B cell (primary cell): ENCODE results near the gene ENDOV. TPM values are rescaled to one million over a fixed set of nuclear protein-coding genes. Genes with fewer than 3 reads are reported as not detected.

Source experiments
- ATAC-seq: fragments of 200-7000 bp; cut with Tn5 transposase; one replicate; pipeline ENCODE4 v1.10.0; 2021; ENCODE audit warnings: low read depth, mild to moderate bottlenecking, moderate number of reproducible peaks, moderate library complexity
- CTCF ChIA-PET: fragments of 350-600 bp; sonication (Branson Sonifier 250); formaldehyde crosslinking; loops from one replicate; lab custom pipeline; 2021; ENCODE audit warnings: antibody characterized with exemption, inconsistent platforms; lab: Charles Lee
- POLR2A ChIA-PET: fragments of 350-600 bp; sonication (Branson Sonifier 250); formaldehyde crosslinking; loops from one replicate; lab custom pipeline; 2021; ENCODE audit warnings: antibody characterized with exemption; lab: Charles Lee
- DNase-seq: peaks from one replicate; pipeline ENCODE4 v3.0.0; 2013
- H2AFZ ChIP-seq: 2 replicates; pipeline ENCODE4 v1.6.1; 2012; ENCODE audit warnings: mild to moderate bottlenecking, low read depth, low read length; ENCODE audit not compliant: insufficient read depth, poor library complexity, severe bottlenecking
- H3K27ac ChIP-seq, 2 donors: 1 replicate in 1 of 2; 2 replicates in 1 of 2; pipeline ENCODE4 v1.5.1; 2012 to 2013; ENCODE audit warnings: low read length in 2 of 2, mild to moderate bottlenecking in 2 of 2, moderate library complexity in 1 of 2
- H3K27me3 ChIP-seq, 4 experiments: fragments of 200-600 bp in 1 of 4; sonication (generic) in 1 of 4; replicated peaks in 1 of 4; 1 replicate in 2 of 4; 2 replicates in 2 of 4; pipeline versions ENCODE4 v1.6.1 to v1.7.0; 2013 to 2016; ENCODE audit warnings: low read length in 3 of 4, mild to moderate bottlenecking in 2 of 4, mixed read lengths in 1 of 4, moderate library complexity in 1 of 4; ENCODE audit not compliant: insufficient read depth in 4 of 4, control insufficient read depth in 3 of 4; ENCODE audit errors: control extremely low read depth in 1 of 4
- H3K36me3 ChIP-seq, 2 experiments: replicated peaks in 1 of 2; 1 replicate in 1 of 2; 2 replicates in 1 of 2; pipeline versions ENCODE4 v1.6.1 to v1.7.1; 2013; ENCODE audit warnings: low read length in 1 of 2; ENCODE audit not compliant: insufficient read depth in 2 of 2, control insufficient read depth in 1 of 2; ENCODE audit errors: control extremely low read depth in 1 of 2, extremely low read depth in 1 of 2
- H3K4me1 ChIP-seq, 2 donors: fragments of 200-600 bp in 1 of 2; sonication (generic) in 1 of 2; 1 replicate in 1 of 2; 2 replicates in 1 of 2; pipeline versions ENCODE4 v1.5.1 to v1.6.1; 2013 to 2017; ENCODE audit warnings: low read length in 2 of 2; ENCODE audit not compliant: control insufficient read depth in 2 of 2, insufficient read depth in 2 of 2
- H3K4me2 ChIP-seq: replicated peaks from 2 replicates; pipeline ENCODE3; 2012; ENCODE audit warnings: mild to moderate bottlenecking, low read depth, low read length; ENCODE audit not compliant: poor library complexity, severe bottlenecking
- H3K4me3 ChIP-seq, 5 experiments: fragments of 200-600 bp in 1 of 5; sonication (generic) in 1 of 5; 1 replicate in 3 of 5; 2 replicates in 2 of 5; pipeline versions ENCODE4 v1.5.1 to v1.7.0; 2011 to 2016; ENCODE audit warnings: low read length in 4 of 5, mild to moderate bottlenecking in 4 of 5, low read depth in 2 of 5, control low read depth in 1 of 5, moderate library complexity in 1 of 5; ENCODE audit not compliant: insufficient read depth in 1 of 5; ENCODE audit errors: control extremely low read depth in 1 of 5, extremely low read depth in 1 of 5
- H3K79me2 ChIP-seq: fragments of 200-600 bp; sonication (generic); one replicate; pipeline ENCODE4 v1.6.0; 2016; ENCODE audit warnings: low read length; ENCODE audit not compliant: control insufficient read depth, insufficient read depth
- H3K9ac ChIP-seq: fragments of 200-600 bp; sonication (generic); 2 replicates; pipeline ENCODE4 v1.6.1; 2017; ENCODE audit warnings: mild to moderate bottlenecking, low read length, moderate library complexity
- H3K9me3 ChIP-seq, 3 donors: one replicate each; pipeline versions ENCODE4 v1.6.1 to v1.7.1; 2013; ENCODE audit warnings: low read length in 2 of 3; ENCODE audit not compliant: control insufficient read depth in 2 of 3, insufficient read depth in 1 of 3; ENCODE audit errors: control extremely low read depth in 1 of 3
- H4K20me1 ChIP-seq: 2 replicates; pipeline ENCODE4 v1.6.0; 2012; ENCODE audit warnings: mild to moderate bottlenecking, low read length; ENCODE audit not compliant: insufficient read depth, control insufficient read depth, poor library complexity, severe bottlenecking
- H3K27ac Mint-ChIP-seq: one replicate; pipeline ENCODE4 v1.8.0; 2021; ENCODE audit warnings: mixed read lengths
- H3K27me3 Mint-ChIP-seq: one replicate; pipeline ENCODE4 v1.8.0; 2021; ENCODE audit warnings: mixed read lengths
- H3K4me1 Mint-ChIP-seq: one replicate; pipeline ENCODE4 v1.8.0; 2021; ENCODE audit warnings: mixed read lengths
- H3K4me3 Mint-ChIP-seq: one replicate; pipeline ENCODE4 v1.8.0; 2021; ENCODE audit warnings: mixed read lengths
- H3K9me3 Mint-ChIP-seq: one replicate; pipeline ENCODE4 v1.8.0; 2022; ENCODE audit warnings: mixed read lengths; ENCODE audit not compliant: insufficient read depth
- CTCF ChIP-seq: fragments of 200-600 bp; IDR thresholded peaks from one replicate; pipeline ENCODE4 v1.8.0; 2022; ENCODE audit warnings: antibody characterized with exemption, mild to moderate bottlenecking
- EZH2 ChIP-seq: IDR thresholded peaks from 2 replicates; pipeline ENCODE4 v1.6.1; 2012; ENCODE audit warnings: borderline replicate concordance, low read depth, mild to moderate bottlenecking, moderate library complexity, low read length; ENCODE audit not compliant: insufficient read depth, poor library complexity, severe bottlenecking
- WGBS: methylation state at CpG from one replicate; pipeline ENCODE4 v1.1.5; 2013; ENCODE audit warnings: missing lambda C conversion rate; ENCODE audit not compliant: insufficient coverage; 5-methylcytosine and 5-hydroxymethylcytosine counted together
- intact Hi-C: fragments of 100-400 bp; cut with micrococcal nuclease; formaldehyde crosslinking; loops from one replicate; pipeline ENCODE4 v1.10.0; 2022
- polyA plus RNA-seq: library from polyadenylated mRNA; depleted of rRNA; stranded (reverse); fragments of >200 nt; gene quantifications from 2 replicates; pipeline ENCODE4 v1.2.3, GENCODE V29; 2012
- total RNA-seq, 2 donors: library from RNA; stranded (reverse); fragments of 120-200 nt in 1 of 2; gene quantifications; 1 replicate in 1 of 2; 2 replicates in 1 of 2; pipeline versions ENCODE4 v1.2.3 to v1.2.4, GENCODE V29; 2013 to 2022

The ENDOV gene
- total and polyA plus RNA-seq, 2 donors (not counting 1 experiment from before 2014, with no cell fraction given) = 25.3 to 49.5 TPM

GRCh38 chr17:80418589-80418988, 3.6 kb downstream of the ENDOV start:
- Histone ChIP-seq H4K20me1 (no peaks in the 10 kb centered on the region), H3K4me3 (no peak overlapping the region), H2AFZ (no peak overlapping the region), H3K27me3 (peaks cover 0 to 8% (median 1%) of the 10 kb centered on the region in 4 experiments), H3K4me1 (peaks cover 16 to 22% of the 10 kb centered on the region in 2 donors), H3K9me3 (no peaks in the 10 kb centered on the region), H3K36me3 (peaks cover 0 to 15% of the 10 kb centered on the region in 2 experiments), H3K9ac (no peak overlapping the region), H3K27ac (no peak overlapping the region), H3K79me2 (peaks cover 26% of the 10 kb centered on the region), H3K4me2 (no peak overlapping the region)
- POLR2A ChIA-PET = interaction anchor here (0.6 kb wide), 1 partner anchor 1776 kb away, joined by 4 read pairs; no protein-coding TSS in a partner anchor
- 98% methylated on average over 9 of the region's 11 CpGs for WGBS
- no peak for ATAC-seq
- Mint-ChIP-seq H3K27ac (no peak overlapping the region), H3K9me3 (no peaks in the 10 kb centered on the region), H3K27me3 (peaks cover 7% of the 10 kb centered on the region), H3K4me3 (no peak overlapping the region), H3K4me1 (peaks cover 26% of the 10 kb centered on the region)
- DNase-seq = no peak
- intact Hi-C loops = no loop called here
- CTCF ChIA-PET = no interaction called here
- TF ChIP-seq EZH2 = no peak
- TF ChIP-seq CTCF = no peak

- no peak overlapping the region for H2AFZ ChIP-seq
- H4K20me1 ChIP-seq = no peaks in the 10 kb centered on the region
- peaks cover 0 to 3% (median 0%) of the 10 kb centered on the region in 4 experiments for H3K27me3 ChIP-seq
- Mint-ChIP-seq H3K4me1 (peaks cover 29% of the 10 kb centered on the region), H3K9me3 (no peaks in the 10 kb centered on the region), H3K4me3 (no peak overlapping the region), H3K27me3 (peaks cover 1% of the 10 kb centered on the region), H3K27ac (no peak overlapping the region)
- H3K36me3 ChIP-seq = peaks cover 0 to 15% of the 10 kb centered on the region in 2 experiments
- DNase-seq = no peak
- H3K9ac ChIP-seq = no peak overlapping the region
- peaks cover 19 to 26% of the 10 kb centered on the region in 2 donors for H3K4me1 ChIP-seq
- POLR2A ChIA-PET = interaction anchor here (0.6 kb wide), 1 partner anchor 1775 kb away, joined by 4 read pairs; no protein-coding TSS in a partner anchor
- H3K4me3 ChIP-seq = no peak overlapping the region
- H3K9me3 ChIP-seq = no peaks in the 10 kb centered on the region
- intact Hi-C loops = no loop called here
- no peak for ATAC-seq
- no peak overlapping the region for H3K4me2 ChIP-seq
- CTCF ChIA-PET = no interaction called here
- H3K27ac ChIP-seq = no peak overlapping the region
- TF ChIP-seq EZH2 (no peak), CTCF (no peak)
- peaks cover 26% of the 10 kb centered on the region for H3K79me2 ChIP-seq
- WGBS = 98% methylated on average over 11 of the region's 11 CpGs
Observed at GRCh38 chr17:80419255-80419654, 4.3 kb downstream of the ENDOV start.
